BE2C (cell line): ENCODE measurements around the gene RADIL.

Experiments
- DNase-seq: peaks from one replicate; pipeline ENCODE4 v3.0.0-alpha.2; 2020
- H3K27me3 ChIP-seq: fragments of 250-450 bp; sonication (Bioruptor Pico); 2 replicates; pipeline ENCODE4 v1.5.1; 2020; ENCODE audit warnings: mild to moderate bottlenecking
- H3K36me3 ChIP-seq: fragments of 250-450 bp; sonication (Bioruptor Pico); 2 replicates; pipeline ENCODE4 v1.5.1; 2020; ENCODE audit warnings: mild to moderate bottlenecking
- H3K4me1 ChIP-seq: fragments of 250-450 bp; sonication (Bioruptor Pico); 2 replicates; pipeline ENCODE4 v1.5.1; 2020
- H3K4me3 ChIP-seq: 2 replicates; pipeline ENCODE4 v1.5.1; 2011; ENCODE audit warnings: low read depth, low read length
- H3K9me3 ChIP-seq: fragments of 250-450 bp; sonication (Bioruptor Pico); 2 replicates; pipeline ENCODE4 v1.5.1; 2020
- TF ChIP-seq, protein P1 (sequence below): IDR thresholded peaks from 2 replicates; pipeline ENCODE4 v1.5.1; 2012; ENCODE audit warnings: mild to moderate bottlenecking, low read depth, low read length

Gene RADIL

GRCh38 chr7:4781366-4782069 lies 102.0 kb downstream of the RADIL start:
- Histone ChIP-seq H3K4me1 (no peaks in the 10 kb centered on the region), H3K9me3 (no peaks in the 10 kb centered on the region), H3K27me3 (no peaks in the 10 kb centered on the region), H3K36me3 (peaks cover 22% of the 10 kb centered on the region), H3K4me3 (no peak overlapping the region)
- DNase-seq: no peak
- TF ChIP-seq, protein P1, sequence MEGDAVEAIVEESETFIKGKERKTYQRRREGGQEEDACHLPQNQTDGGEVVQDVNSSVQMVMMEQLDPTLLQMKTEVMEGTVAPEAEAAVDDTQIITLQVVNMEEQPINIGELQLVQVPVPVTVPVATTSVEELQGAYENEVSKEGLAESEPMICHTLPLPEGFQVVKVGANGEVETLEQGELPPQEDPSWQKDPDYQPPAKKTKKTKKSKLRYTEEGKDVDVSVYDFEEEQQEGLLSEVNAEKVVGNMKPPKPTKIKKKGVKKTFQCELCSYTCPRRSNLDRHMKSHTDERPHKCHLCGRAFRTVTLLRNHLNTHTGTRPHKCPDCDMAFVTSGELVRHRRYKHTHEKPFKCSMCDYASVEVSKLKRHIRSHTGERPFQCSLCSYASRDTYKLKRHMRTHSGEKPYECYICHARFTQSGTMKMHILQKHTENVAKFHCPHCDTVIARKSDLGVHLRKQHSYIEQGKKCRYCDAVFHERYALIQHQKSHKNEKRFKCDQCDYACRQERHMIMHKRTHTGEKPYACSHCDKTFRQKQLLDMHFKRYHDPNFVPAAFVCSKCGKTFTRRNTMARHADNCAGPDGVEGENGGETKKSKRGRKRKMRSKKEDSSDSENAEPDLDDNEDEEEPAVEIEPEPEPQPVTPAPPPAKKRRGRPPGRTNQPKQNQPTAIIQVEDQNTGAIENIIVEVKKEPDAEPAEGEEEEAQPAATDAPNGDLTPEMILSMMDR: no peak

GRCh38 chr7:4779118-4779517 lies 104.4 kb downstream of the RADIL start:
- no peaks in the 10 kb centered on the region for H3K4me1 ChIP-seq
- no peak for DNase-seq
- TF ChIP-seq, protein P1: no peak
- H3K4me3 ChIP-seq: no peak overlapping the region
- H3K9me3 ChIP-seq: no peaks in the 10 kb centered on the region
- H3K36me3 ChIP-seq: peaks cover 17% of the 10 kb centered on the region
- no peaks in the 10 kb centered on the region for H3K27me3 ChIP-seq

- H3K27me3 ChIP-seq: no peaks in the 10 kb centered on the region
- DNase-seq: no peak
- H3K4me3 ChIP-seq: peak overlapping the region; percentile 96
- H3K4me1 ChIP-seq: no peaks in the 10 kb centered on the region
- H3K9me3 ChIP-seq: no peaks in the 10 kb centered on the region
- TF ChIP-seq, protein P1: no peak
- H3K36me3 ChIP-seq: peaks cover 2% of the 10 kb centered on the region; the same call in 1 of the 2 replicates
Observed at GRCh38 chr7:4775848-4776623, 107.5 kb downstream of the RADIL start.

- peaks cover 2% of the 10 kb centered on the region; the same call in 1 of the 2 replicates for H3K36me3 ChIP-seq
- H3K9me3 ChIP-seq: no peaks in the 10 kb centered on the region
- TF ChIP-seq, protein P1: no peak
- DNase-seq: peak; percentile 97
- peak within 1 kb of the TSS; percentile 96 for H3K4me3 ChIP-seq
- no peaks in the 10 kb centered on the region for H3K27me3 ChIP-seq
- no peaks in the 10 kb centered on the region for H3K4me1 ChIP-seq
Observed at GRCh38 chr7:4775250-4775847, 108.2 kb downstream of the RADIL start, which contains the start of gene AP5Z1. TSS of gene AP5Z1 (plus strand) at chr7:4775623. CDS start at chr7:4775716, 93 bp downstream.

DNA sequence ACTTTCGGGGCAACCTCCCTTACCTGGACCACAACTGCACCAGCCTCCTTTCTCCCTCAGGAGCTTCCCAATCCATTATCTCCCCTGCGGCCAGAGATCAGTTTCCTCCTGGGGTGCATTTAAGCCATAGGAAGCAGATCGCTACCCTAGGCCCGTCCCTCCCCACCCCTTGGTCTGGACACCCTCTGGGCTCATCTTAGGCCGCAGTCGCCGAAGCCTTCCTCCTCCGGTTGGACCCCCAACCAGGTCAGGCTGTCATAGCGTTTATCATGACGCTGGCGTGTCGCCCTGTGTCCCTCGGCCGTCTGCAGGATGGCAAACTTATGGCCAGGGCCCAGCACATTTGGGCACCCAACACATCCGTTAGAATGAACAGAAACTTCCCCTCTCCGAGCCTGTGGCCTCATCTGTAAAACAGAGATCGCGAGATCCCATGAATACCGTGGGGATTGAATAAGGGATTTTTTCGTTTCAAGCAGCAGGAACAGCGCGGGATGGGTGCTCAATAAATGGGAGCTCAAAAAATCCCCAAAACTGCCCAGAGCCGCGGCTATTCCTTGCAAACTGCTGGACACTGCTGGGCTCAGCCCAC lies 108.8 kb downstream of the RADIL start:
- Histone ChIP-seq H3K36me3 (peaks cover 2% of the 10 kb centered on the region; the same call in 1 of the 2 replicates), H3K9me3 (no peaks in the 10 kb centered on the region), H3K27me3 (no peaks in the 10 kb centered on the region), H3K4me1 (no peaks in the 10 kb centered on the region), H3K4me3 (peak overlapping the region; percentile 96)
- no peak for DNase-seq
- TF ChIP-seq, protein P1: no peak
